HAP-1 (cell line): ENCODE measurements around the gene SLC16A6.
"Not testable (repeated sequence)": the region's sequence is repeated elsewhere in the genome, so short reads cannot be mapped to it uniquely, and the experiment has no call there.

Experiments
- DNase-seq, 2 experiments: peaks; one replicate each; pipeline ENCODE4 v3.0.0-alpha.2; 2016 to 2020; ENCODE audit warnings: low spot score in 2 of 2
- H3K27me3 ChIP-seq: fragments of 250-450 bp; sonication (Bioruptor Pico); 2 replicates; pipeline ENCODE4 v1.5.1; 2020; ENCODE audit warnings: low read depth, mild to moderate bottlenecking, moderate library complexity
- H3K36me3 ChIP-seq: fragments of 250-450 bp; sonication (Bioruptor Pico); replicated peaks from 2 replicates; pipeline ENCODE4 v1.5.1; 2020; ENCODE audit warnings: mild to moderate bottlenecking
- H3K4me1 ChIP-seq: fragments of 250-450 bp; sonication (Bioruptor Pico); 2 replicates; pipeline ENCODE4 v1.5.1; 2020; ENCODE audit warnings: mild to moderate bottlenecking
- H3K4me3 ChIP-seq: fragments of 250-450 bp; sonication (Bioruptor Pico); 2 replicates; pipeline ENCODE4 v1.5.1; 2020; ENCODE audit warnings: mild to moderate bottlenecking, moderate library complexity
- H3K9me3 ChIP-seq: fragments of 250-450 bp; sonication (Bioruptor Pico); 2 replicates; pipeline ENCODE4 v1.5.1; 2020; ENCODE audit warnings: mild to moderate bottlenecking, moderate library complexity
- in situ Hi-C: fragments of 300-500 bp; cut with MboI; formaldehyde crosslinking; loops from 3 replicates; pipeline ENCODE4 v1.14.3; 2020; ENCODE audit warnings: low sequenced_read_pairs, inconsistent platforms, mixed read lengths

Gene SLC16A6

GRCh38 chr17:68320943-68321555 lies 30.1 kb upstream of the SLC16A6 start:
- in situ Hi-C loops, result no loop called here
- Histone ChIP-seq H3K36me3 (no peaks in the 10 kb centered on the region), H3K4me1 (peaks cover 11% of the 10 kb centered on the region), H3K4me3 (no peak overlapping the region), H3K9me3 (no peaks in the 10 kb centered on the region), H3K27me3 (no peaks in the 10 kb centered on the region)
- DNase-seq, result no peak

GRCh38 chr17:68320311-68320865 lies 29.5 kb upstream of the SLC16A6 start:
- in situ Hi-C loops, result no loop called here
- Histone ChIP-seq H3K9me3 (no peaks in the 10 kb centered on the region), H3K4me3 (no peak overlapping the region), H3K36me3 (no peaks in the 10 kb centered on the region), H3K4me1 (peaks cover 11% of the 10 kb centered on the region), H3K27me3 (no peaks in the 10 kb centered on the region)
- DNase-seq, result no peak

DNA sequence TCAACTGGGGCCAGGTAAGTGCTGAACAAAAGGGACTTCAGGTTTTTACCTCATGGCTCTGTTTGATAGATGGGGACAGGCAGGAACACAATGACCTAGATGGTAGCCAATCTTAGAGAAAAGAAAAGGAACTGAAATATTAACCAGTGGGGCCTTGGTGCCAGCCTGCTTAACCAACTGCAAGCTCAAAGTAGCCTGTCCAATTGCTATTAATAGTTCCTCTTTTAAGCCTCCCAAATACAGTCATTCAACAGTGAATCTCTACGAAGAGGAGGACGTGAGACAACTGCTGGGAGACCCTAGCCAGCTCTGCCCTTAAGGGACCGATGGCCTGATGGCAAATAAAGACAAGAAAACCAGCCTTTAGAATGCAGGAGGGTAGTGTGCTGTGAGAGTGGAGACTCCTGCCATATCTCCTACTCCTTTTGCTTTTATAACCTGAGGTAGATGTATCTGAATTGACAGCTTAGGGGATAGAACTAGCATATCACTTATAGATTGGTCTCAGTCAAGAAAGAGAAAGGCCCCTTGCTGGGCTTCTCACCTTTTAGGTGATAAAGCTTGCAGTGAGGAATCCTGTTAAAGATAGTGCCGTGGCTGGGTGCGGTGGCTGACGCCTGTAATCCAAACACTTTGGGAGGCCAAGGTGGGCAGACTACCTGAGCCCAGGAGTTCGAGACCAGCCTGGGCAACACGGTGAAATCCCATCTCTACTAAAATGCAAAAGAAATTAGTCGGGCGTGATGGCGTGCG lies 28.7 kb upstream of the SLC16A6 start:
- no peak for DNase-seq
- in situ Hi-C loops, result no loop called here

DNA sequence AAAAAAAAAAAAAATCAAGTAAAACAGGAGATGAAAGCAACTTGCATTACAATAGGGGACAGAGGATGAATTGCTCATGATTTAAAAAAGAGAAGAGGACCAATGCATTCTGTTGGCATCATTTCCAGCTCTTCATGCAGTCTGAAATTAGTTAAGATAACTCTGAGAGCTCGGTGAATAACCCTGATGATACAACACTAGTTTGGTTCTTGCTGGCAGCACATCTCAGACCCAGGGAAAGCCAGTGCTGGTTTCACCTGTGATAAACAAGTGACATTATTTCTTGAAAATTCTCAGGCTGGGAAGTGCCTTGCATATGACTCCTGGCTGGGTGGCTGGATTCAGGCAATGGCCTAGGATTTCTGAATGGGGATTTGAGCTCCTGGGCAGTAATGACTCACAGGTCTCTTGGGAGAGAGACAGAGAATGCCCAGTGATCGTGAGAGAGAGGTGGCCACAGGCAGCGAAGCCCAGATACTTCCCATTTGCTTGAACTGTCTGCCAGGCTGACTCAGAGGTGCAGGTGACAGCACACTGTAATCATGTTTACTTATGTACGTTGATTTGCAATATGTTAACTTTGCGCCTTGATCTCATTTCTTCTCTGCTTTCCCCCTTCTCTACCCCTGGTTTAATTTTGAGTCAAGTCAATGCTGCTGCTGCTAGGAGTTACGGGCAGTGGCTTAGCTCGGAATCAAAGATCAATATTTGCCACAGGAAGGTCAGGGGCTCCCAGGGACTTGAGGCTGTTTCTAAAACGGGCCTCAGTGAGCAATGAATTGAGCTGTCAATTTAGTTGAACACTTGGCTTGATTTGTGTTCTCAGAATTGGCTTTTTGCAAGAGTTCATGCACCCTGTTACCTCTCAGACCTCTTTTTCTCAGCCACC lies 27.4 kb upstream of the SLC16A6 start:
- H3K9me3 ChIP-seq, result no peaks in the 10 kb centered on the region
- in situ Hi-C loops, result no loop called here
- no peak overlapping the region for H3K4me3 ChIP-seq
- H3K4me1 ChIP-seq, result peaks cover 17% of the 10 kb centered on the region
- H3K27me3 ChIP-seq, result no peaks in the 10 kb centered on the region
- H3K36me3 ChIP-seq, result no peaks in the 10 kb centered on the region
- no peak for DNase-seq

More for the DNA sequence above, 28.7 kb upstream of the SLC16A6 start:
- Histone ChIP-seq H3K9me3 (no peaks in the 10 kb centered on the region), H3K27me3 (no peaks in the 10 kb centered on the region), H3K4me1 (peaks cover 16% of the 10 kb centered on the region), H3K36me3 (no peaks in the 10 kb centered on the region), H3K4me3 (no peak overlapping the region)

DNA sequence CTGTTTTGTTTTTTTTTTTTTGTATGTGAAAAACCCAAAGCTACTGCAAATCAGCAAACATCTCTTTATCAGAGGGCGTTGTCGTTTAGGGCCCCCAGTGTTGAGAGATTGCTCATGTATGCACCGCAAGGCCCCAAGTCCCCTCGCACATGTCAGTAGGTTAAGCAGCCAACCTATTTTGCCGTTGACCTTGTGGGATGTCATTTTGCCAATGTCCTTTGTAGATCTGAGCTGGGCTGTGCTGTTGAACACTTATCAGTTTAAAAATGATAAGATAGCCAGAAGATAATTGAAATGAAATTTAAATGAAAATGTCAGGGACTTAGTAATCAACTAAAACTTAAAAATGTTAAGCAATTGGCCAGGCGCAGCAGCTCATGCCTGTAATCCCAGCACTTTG lies 26.5 kb upstream of the SLC16A6 start:
- Histone ChIP-seq H3K9me3 (no peaks in the 10 kb centered on the region), H3K4me1 (peaks cover 17% of the 10 kb centered on the region), H3K27me3 (no peaks in the 10 kb centered on the region), H3K36me3 (no peaks in the 10 kb centered on the region), H3K4me3 (no peak overlapping the region)
- no peak for DNase-seq
- in situ Hi-C loops, result no loop called here

- in situ Hi-C loops, result no loop called here
- no peak overlapping the region for H3K4me3 ChIP-seq
- H3K9me3 ChIP-seq, result no peaks in the 10 kb centered on the region
- peaks cover 13% of the 10 kb centered on the region for H3K4me1 ChIP-seq
- DNase-seq, result no peak
- H3K27me3 ChIP-seq, result no peaks in the 10 kb centered on the region
- no peaks in the 10 kb centered on the region for H3K36me3 ChIP-seq
Observed at GRCh38 chr17:68315930-68316329, 25.0 kb upstream of the SLC16A6 start.

GRCh38 chr17:68314916-68315535 lies 24.1 kb upstream of the SLC16A6 start:
- Histone ChIP-seq H3K9me3 (no peaks in the 10 kb centered on the region), H3K4me1 (peaks cover 13% of the 10 kb centered on the region), H3K36me3 (no peaks in the 10 kb centered on the region), H3K4me3 (no peak overlapping the region), H3K27me3 (no peaks in the 10 kb centered on the region)
- DNase-seq, result peak in 1 of 2 experiments; percentile 40
- in situ Hi-C loops, result no loop called here

DNA sequence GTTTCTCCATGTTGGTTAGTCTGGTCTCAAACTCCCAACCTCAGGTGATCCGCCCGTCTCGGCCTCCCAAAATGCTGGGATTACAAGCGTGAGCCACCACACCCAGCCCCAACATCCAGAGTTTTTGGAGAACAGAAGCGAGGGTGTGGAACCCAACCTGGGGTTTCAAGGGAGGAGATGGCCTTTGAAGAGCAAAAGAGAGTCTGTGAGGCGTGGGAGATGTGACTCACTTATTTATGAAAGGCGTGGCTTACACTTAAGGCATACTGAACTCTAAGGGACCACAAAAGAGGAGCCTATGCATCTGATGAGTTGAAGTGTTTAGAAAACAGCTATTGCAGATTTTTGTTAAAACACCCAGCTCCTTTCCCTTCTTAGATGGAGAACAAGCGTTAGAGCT lies 19.2 kb upstream of the SLC16A6 start:
- in situ Hi-C loops, result no loop called here
- no peaks in the 10 kb centered on the region for H3K27me3 ChIP-seq
- H3K9me3 ChIP-seq, result no peaks in the 10 kb centered on the region
- H3K36me3 ChIP-seq, result no peaks in the 10 kb centered on the region; the same call in 1 of the 2 replicates
- H3K4me1 ChIP-seq, result peaks cover 6% of the 10 kb centered on the region; the same call in 1 of the 2 replicates
- H3K4me3 ChIP-seq, result no peak overlapping the region
- DNase-seq, result no peak

DNA sequence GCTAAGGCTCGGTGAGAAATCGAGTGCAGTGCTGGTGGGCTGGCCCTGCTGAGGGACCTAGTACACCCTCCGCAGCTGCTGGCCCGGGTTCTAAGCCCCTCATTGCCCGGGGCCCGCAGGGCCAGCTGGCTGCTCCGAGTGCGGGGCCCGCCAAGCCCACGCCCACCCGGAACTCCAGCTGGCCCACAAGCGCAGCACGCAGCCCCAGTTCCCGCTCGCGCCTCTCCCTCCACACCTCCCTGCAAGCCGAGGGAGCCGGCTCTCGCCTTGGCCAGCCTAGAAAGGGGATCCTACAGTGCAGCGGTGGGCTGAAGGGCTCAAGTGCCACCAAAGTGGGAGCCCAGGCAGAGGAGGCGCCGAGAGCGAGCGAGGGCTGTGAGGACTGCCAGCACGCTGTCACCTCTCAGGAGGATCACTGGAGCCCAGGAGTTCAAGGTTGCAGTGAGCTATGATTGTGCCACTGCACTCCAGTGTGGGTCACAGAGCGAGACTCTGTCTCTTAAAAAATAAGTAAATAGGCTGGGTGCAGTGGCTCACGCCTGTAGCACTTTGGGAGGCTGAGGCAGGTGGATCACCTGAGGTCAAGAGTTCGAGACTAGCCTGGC lies 18.2 kb upstream of the SLC16A6 start:
- H3K27me3 ChIP-seq, H3K36me3 ChIP-seq, H3K9me3 ChIP-seq, H3K4me3 ChIP-seq, in situ Hi-C loops, H3K4me1 ChIP-seq, DNase-seq: not testable (repeated sequence)

- DNase-seq, H3K36me3 ChIP-seq, H3K4me3 ChIP-seq, H3K4me1 ChIP-seq, H3K9me3 ChIP-seq, in situ Hi-C loops, H3K27me3 ChIP-seq: not testable (repeated sequence)
Observed at GRCh38 chr17:68308486-68308885, 17.6 kb upstream of the SLC16A6 start.

DNA sequence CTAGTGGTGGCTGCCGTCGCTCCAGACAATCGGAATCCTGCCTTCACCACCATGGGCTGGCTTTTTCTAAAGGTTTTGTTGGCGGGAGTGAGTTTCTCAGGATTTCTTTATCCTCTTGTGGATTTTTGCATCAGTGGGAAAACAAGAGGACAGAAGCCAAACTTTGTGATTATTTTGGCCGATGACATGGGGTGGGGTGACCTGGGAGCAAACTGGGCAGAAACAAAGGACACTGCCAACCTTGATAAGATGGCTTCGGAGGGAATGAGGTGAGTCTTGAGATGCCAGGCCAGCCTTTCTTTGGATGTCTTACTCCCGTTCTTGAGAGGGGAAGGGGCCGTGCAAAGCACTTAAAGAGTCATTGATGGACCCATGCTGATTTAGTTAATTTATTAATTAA lies 16.5 kb upstream of the SLC16A6 start:
- Histone ChIP-seq H3K4me1 (peaks cover 5% of the 10 kb centered on the region; the same call in 1 of the 2 replicates), H3K4me3 (no peak overlapping the region), H3K9me3 (no peaks in the 10 kb centered on the region), H3K27me3 (no peaks in the 10 kb centered on the region), H3K36me3 (no peaks in the 10 kb centered on the region; the same call in 1 of the 2 replicates)
- no peak for DNase-seq
- in situ Hi-C loops, result no loop called here

DNA sequence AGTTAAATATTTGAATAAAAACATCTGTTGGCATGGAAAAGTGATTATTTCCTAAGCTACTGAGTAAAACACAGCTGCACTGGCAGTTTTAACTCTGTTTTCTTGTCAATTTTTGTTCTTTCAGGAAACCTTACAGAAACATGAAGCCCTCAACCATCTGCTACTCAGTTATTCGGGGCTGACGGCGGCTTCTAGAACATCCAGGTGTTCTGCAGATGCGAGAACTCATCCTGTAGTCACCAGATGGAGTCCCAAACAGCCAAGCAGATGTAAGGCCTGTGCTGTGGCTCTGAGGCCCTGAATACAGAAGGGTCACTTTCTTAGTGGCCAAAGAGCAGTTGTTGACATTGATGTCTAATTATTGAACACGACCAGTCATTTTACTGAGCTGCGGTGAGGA lies 15.9 kb upstream of the SLC16A6 start:
- Histone ChIP-seq H3K9me3 (no peaks in the 10 kb centered on the region), H3K36me3 (no peaks in the 10 kb centered on the region; the same call in 1 of the 2 replicates), H3K4me3 (no peak overlapping the region), H3K27me3 (no peaks in the 10 kb centered on the region), H3K4me1 (peaks cover 5% of the 10 kb centered on the region; the same call in 1 of the 2 replicates)
- in situ Hi-C loops, result no loop called here
- DNase-seq, result no peak

DNA sequence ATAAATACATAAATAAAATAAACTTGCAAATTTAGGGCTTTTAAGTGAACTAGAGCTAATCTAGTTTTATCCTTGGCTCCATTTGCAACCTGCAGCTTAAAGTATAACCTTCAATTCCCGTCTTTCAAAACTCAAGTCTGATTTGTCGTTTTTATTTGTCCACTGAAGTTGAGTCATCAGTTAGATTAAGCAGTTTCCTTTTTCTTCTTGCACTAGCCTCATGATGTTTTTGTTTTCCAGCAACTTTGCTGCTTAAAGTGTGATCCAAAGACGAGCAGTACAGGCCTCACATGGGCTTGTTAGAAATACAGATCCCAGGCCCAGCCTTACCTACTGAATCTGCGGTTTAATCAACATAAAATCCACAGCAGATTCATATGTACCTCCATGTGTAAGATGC lies 14.2 kb upstream of the SLC16A6 start:
- no peak for DNase-seq
- in situ Hi-C loops, result no loop called here
- no peaks in the 10 kb centered on the region for H3K27me3 ChIP-seq
- no peaks in the 10 kb centered on the region; the same call in 1 of the 2 replicates for H3K36me3 ChIP-seq
- H3K9me3 ChIP-seq, result no peaks in the 10 kb centered on the region
- H3K4me1 ChIP-seq, result peaks cover 5% of the 10 kb centered on the region; the same call in 1 of the 2 replicates
- no peak overlapping the region for H3K4me3 ChIP-seq
